ENCODE measurements around the gene EDARADD. TPM values are rescaled to one million over a fixed set of nuclear protein-coding genes. Genes with fewer than 3 reads are reported as not detected.

Gene EDARADD
- total and polyA plus RNA-seq, 2 of the 13 experiments (the other 11 are each of a cell fraction or from before 2014, with no cell fraction given) = 0.03 TPM; not detected in 1

GRCh38 chr1:236522937-236523703 is 129.0 kb downstream of the EDARADD start (continued):
- TF ChIP-seq ZNF687 (CRISPR knock-in tag; IDR thresholded peaks at IDR 0.05) (no peak; the same call in 1 of the 2 replicates), SUZ12 (IDR thresholded peaks at IDR 0.05; ENCODE audit: low read depth, low read length) (no peak), ZNF451 (CRISPR knock-in tag; IDR thresholded peaks at IDR 0.05) (no peak; the same call in 1 of the 2 replicates), HINFP (CRISPR knock-in tag; IDR thresholded peaks at IDR 0.05; ENCODE audit: low read depth) (no peak), ZC3H13 (CRISPR knock-in tag; IDR thresholded peaks at IDR 0.05) (no peak; the same call in 1 of the 2 replicates), ZIK1 (CRISPR knock-in tag; IDR thresholded peaks at IDR 0.05; ENCODE audit: borderline replicate concordance, low read depth) (0 out of 2 replicates have a peak, but pooled peaks have one; percentile 51), ZNF574 (CRISPR knock-in tag; IDR thresholded peaks at IDR 0.05) (peak; percentile 27), ZNF564 (CRISPR knock-in tag; IDR thresholded peaks at IDR 0.05) (0 out of 2 replicates have a peak, but pooled peaks have one; percentile 6), ZNF17 (CRISPR knock-in tag; IDR thresholded peaks at IDR 0.05) (no peak), SNAI1 (CRISPR knock-in tag; IDR thresholded peaks at IDR 0.05; ENCODE audit: borderline replicate concordance) (peak; percentile 84; the same call in 1 of the 2 replicates), ZNF512B (CRISPR knock-in tag; IDR thresholded peaks at IDR 0.05; ENCODE audit: borderline replicate concordance) (no peak), ZNF383 (CRISPR knock-in tag; IDR thresholded peaks at IDR 0.05; ENCODE audit: borderline replicate concordance) (no peak), ZNF614 (CRISPR knock-in tag; IDR thresholded peaks at IDR 0.05; ENCODE audit: borderline replicate concordance) (no peak), SMARCC2 (IDR thresholded peaks at IDR 0.05) (no peak)
- TF ChIP-seq, protein P1, sequence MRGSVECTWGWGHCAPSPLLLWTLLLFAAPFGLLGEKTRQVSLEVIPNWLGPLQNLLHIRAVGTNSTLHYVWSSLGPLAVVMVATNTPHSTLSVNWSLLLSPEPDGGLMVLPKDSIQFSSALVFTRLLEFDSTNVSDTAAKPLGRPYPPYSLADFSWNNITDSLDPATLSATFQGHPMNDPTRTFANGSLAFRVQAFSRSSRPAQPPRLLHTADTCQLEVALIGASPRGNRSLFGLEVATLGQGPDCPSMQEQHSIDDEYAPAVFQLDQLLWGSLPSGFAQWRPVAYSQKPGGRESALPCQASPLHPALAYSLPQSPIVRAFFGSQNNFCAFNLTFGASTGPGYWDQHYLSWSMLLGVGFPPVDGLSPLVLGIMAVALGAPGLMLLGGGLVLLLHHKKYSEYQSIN (CRISPR knock-in tag; IDR thresholded peaks at IDR 0.05; ENCODE audit: borderline replicate concordance) = no peak

All from HepG2 (cell line).